GM18951 (cell line): Measurements from ENCODE around the gene MKRN1.

Experiments
- POLR2A ChIP-seq: IDR thresholded peaks from 4 replicates; pipeline ENCODE4 v1.6.1; 2011; ENCODE audit warnings: mild to moderate bottlenecking; ENCODE audit not compliant: insufficient read length, insufficient read depth; ENCODE audit errors: extremely low read depth
- in situ Hi-C: fragments of 300-500 bp; cut with MboI; formaldehyde crosslinking; loops from one replicate; pipeline ENCODE4 v1.12.0; 2022; ENCODE audit warnings: low sequenced_read_pairs, mixed read lengths, inconsistent platforms; ENCODE audit not compliant: unreplicated experiment

MKRN1 gene

DNA sequence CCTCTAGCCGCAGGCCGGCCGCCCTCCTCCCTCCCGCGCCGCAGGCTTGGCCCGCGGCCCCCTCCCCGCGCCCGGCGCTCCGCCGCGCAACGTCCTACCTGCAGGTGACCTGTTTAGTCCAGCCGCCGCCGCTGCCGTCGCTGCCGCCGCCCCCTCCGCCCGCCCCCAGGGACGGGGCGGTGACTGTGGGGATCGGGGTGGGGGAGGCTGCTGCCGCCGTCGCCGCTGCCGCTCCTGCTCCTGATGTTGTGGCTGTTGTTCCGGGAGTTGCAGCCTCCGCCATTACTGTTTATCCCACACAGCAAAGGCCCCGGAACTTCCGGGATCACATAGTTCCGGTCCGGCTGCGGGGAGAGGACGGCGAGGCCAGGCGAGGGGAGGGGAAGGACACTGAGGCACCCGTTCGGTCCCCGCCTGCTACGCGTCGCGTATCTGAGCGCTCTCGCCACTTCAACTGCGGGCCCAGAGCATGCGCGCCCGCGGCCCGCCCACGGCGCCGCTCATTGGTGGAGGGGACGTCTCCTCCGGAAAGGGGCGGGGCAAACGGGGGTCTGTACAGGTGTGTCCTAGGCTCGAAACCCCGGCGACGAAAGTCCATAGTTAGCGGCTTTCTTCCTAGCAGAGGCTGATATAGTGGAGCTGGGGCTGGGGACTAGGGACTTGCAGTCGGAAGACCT lies at the start of gene MKRN1:
MKRN1 (minus strand) TSS at position 444 of the 677 bp plus-strand sequence; CDS start at position 283, 161 bp downstream.
- TF ChIP-seq POLR2A, result peak; percentile 74

GRCh38 chr7:140526787-140527664 lies 47.7 kb upstream of the MKRN1 start:
- in situ Hi-C loops, result no loop called here
- no peak for TF ChIP-seq POLR2A

More for the DNA sequence above, at the start of gene MKRN1:
- in situ Hi-C loops, result no loop called here

DNA sequence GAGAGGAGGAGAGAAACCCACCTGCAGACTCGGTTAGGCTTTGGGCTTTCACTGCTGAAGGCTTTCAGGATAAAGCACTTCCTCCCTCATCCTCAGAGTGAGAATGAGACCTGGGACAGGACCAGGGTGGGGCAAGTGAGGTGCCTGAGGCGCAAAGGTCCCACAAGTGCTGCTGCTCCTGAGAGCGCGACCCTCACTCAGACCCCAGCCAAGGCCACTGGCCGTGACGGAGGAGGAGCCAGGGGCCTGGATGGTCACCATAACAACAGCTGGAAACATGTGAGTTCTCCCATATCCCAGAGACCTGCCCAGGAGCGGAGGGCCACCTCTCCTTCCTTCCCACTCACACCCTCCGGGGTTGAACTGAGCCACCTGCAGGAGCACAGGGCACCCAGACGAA lies 46.9 kb upstream of the MKRN1 start:
- no peak for TF ChIP-seq POLR2A
- in situ Hi-C loops, result no loop called here

DNA sequence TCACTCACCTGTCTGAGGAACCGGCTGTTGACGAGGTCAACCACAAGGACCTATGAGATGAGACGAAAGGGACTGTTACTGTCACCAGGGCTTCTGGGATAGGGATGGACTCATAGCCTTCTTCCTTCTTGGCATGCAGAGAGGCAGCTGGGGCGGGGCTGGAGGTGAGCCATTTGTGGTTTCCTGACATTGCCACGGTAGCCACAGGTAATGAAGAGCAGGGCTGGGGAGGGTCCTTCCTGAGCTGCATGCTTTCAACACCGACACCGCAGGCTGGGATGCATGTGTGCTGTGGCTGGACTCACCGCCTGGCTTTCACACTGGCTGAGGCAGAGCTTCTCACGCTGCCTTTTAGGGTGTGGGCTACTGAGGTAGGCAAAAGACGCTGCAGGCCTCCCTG lies 46.4 kb upstream of the MKRN1 start:
- in situ Hi-C loops, result no loop called here
- TF ChIP-seq POLR2A, result no peak

GRCh38 chr7:140521421-140521820 lies 42.1 kb upstream of the MKRN1 start:
- in situ Hi-C loops, result loop anchor here (25.0 kb wide), 1 partner anchor 491 kb away; the partner anchor contains the start of gene MRPS33
- TF ChIP-seq POLR2A, result no peak

- in situ Hi-C loops, result loop anchor here (5.0 to 25.0 kb wide), 2 partner anchors 128 to 493 kb away; partner anchors contain the start of gene MRPS33
- TF ChIP-seq POLR2A, result no peak
These were observed 39.7 kb upstream of the MKRN1 start for GRCh38 chr7:140519007-140519399.

- TF ChIP-seq POLR2A, result no peak
- in situ Hi-C loops, result loop anchor here (5.0 to 25.0 kb wide), 2 partner anchors 129 to 494 kb away; partner anchors contain the start of gene MRPS33
These were observed 39.2 kb upstream of the MKRN1 start for GRCh38 chr7:140518370-140519006.

GRCh38 chr7:140517546-140518369 lies 38.5 kb upstream of the MKRN1 start:
- in situ Hi-C loops, result loop anchor here (5.0 to 25.0 kb wide), 2 partner anchors 130 to 495 kb away; partner anchors contain the start of gene MRPS33
- no peak for TF ChIP-seq POLR2A

- no peak for TF ChIP-seq POLR2A
- in situ Hi-C loops, result loop anchor here (25.0 kb wide), 1 partner anchor 500 kb away; the partner anchor contains the start of gene MRPS33
These were observed 33.2 kb upstream of the MKRN1 start for GRCh38 chr7:140512317-140513000.

DNA sequence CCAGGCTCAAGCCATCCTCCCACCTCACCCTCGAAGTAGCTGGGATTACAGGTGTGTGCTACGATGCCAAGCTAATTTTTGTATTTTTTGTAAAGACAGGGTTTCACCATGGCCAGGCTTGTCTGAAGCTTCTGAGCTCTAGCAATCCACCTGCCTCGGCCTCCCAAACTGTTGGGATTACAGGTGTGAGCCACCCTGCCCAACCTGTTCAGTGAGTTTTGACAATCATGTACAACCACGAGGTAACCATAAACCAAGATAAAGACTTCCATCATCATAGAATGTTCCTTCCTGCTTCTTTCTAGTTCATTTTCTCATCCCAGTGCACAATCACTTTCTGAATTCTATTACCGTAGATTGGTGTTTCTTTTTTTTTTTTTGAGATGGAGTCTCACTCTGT lies 30.5 kb upstream of the MKRN1 start:
- in situ Hi-C loops, result loop anchor here (25.0 kb wide), 1 partner anchor 503 kb away; the partner anchor contains the start of gene MRPS33

GRCh38 chr7:140507556-140507955 lies 28.3 kb upstream of the MKRN1 start:
- in situ Hi-C loops, result loop anchor here (25.0 kb wide), 1 partner anchor 505 kb away; the partner anchor contains the start of gene MRPS33

More for the DNA sequence above, 30.5 kb upstream of the MKRN1 start:
- TF ChIP-seq POLR2A, result no peak
